Stomach smooth muscle (tissue), 2 donors: Measurements from ENCODE around the gene SMIM20.

Experiments
- H3K27ac ChIP-seq: one replicate; pipeline ENCODE4 v1.7.0; 2013; ENCODE audit warnings: mild to moderate bottlenecking, low read length, inconsistent platforms
- H3K27me3 ChIP-seq, 2 donors: one replicate each; pipeline ENCODE4 v1.7.0; 2013; ENCODE audit warnings: low read length in 2 of 2; ENCODE audit not compliant: insufficient read depth in 2 of 2, control insufficient read depth in 1 of 2
- H3K36me3 ChIP-seq, 2 donors: one replicate each; pipeline ENCODE4 v1.7.0; 2013; ENCODE audit warnings: low read length in 2 of 2; ENCODE audit not compliant: control insufficient read depth in 2 of 2, insufficient read depth in 2 of 2
- H3K4me1 ChIP-seq: one replicate; pipeline ENCODE4 v1.7.0; 2013; ENCODE audit warnings: low read length; ENCODE audit not compliant: control insufficient read depth, insufficient read depth
- H3K4me3 ChIP-seq, 2 donors: one replicate each; pipeline ENCODE4 v1.7.0; 2013; ENCODE audit warnings: low read length in 2 of 2
- H3K9ac ChIP-seq, 2 donors: one replicate each; pipeline ENCODE4 v1.7.0; 2013; ENCODE audit warnings: low read length in 2 of 2, mild to moderate bottlenecking in 1 of 2
- H3K9me3 ChIP-seq, 2 donors: one replicate each; pipeline ENCODE4 v1.7.0; 2013; ENCODE audit warnings: low read length in 2 of 2; ENCODE audit not compliant: control insufficient read depth in 2 of 2
- donor health status: healthy.
- donor health status: Pancreatic carcinoma.

The SMIM20 gene

GRCh38 chr4:25879091-25879584 lies 34.9 kb upstream of the SMIM20 start:
- no peak overlapping the region for H3K9ac ChIP-seq
- H3K9me3 ChIP-seq, result no peaks in the 10 kb centered on the region
- no peaks in the 10 kb centered on the region for H3K4me1 ChIP-seq
- H3K36me3 ChIP-seq, result no peaks in the 10 kb centered on the region
- H3K27ac ChIP-seq, result no peak overlapping the region
- H3K4me3 ChIP-seq, result no peak overlapping the region
- H3K27me3 ChIP-seq, result no peaks in the 10 kb centered on the region

GRCh38 chr4:25879587-25879986 lies 34.4 kb upstream of the SMIM20 start:
- H3K27ac ChIP-seq, result no peak overlapping the region

DNA sequence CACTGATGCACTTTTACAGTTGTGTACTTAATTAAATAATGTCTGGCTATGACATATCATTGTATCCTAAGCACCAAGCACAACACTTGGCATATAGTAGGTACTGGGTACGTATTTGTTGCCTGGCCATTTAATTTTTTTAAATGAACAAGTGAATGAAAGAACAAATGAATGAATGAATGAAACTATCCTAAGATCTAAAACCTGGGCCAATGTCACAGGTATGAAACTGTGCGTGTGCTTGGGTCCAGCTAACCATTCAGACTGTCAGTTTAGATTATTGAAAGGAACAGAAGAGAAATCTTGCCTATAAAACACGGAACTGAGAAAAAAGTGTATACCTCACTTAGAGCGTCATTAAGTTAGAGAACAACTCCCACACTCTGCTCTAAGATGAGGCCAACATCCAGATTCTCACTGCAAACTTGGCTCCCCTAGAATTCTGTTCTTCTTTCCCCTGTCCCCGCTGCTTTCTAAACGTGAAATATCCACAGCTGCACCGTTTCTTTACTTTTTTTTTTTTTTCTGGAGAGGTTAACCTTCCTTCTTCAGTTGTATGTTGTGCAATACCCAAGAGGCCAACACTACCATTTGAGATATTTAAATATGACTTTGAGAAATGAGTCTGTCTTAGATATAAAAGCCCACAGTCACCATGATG lies 33.9 kb upstream of the SMIM20 start:
- H3K9me3 ChIP-seq, result no peaks in the 10 kb centered on the region
- H3K36me3 ChIP-seq, result no peaks in the 10 kb centered on the region
- no peaks in the 10 kb centered on the region for H3K27me3 ChIP-seq
- no peak overlapping the region for H3K4me3 ChIP-seq
- H3K9ac ChIP-seq, result no peak overlapping the region
- H3K4me1 ChIP-seq, result no peaks in the 10 kb centered on the region
- H3K27ac ChIP-seq, result no peak overlapping the region

More at GRCh38 chr4:25879587-25879986, 34.4 kb upstream of the SMIM20 start:
- Histone ChIP-seq H3K9me3 (no peaks in the 10 kb centered on the region), H3K27me3 (no peaks in the 10 kb centered on the region), H3K4me3 (no peak overlapping the region), H3K36me3 (no peaks in the 10 kb centered on the region), H3K9ac (no peak overlapping the region), H3K4me1 (no peaks in the 10 kb centered on the region)

DNA sequence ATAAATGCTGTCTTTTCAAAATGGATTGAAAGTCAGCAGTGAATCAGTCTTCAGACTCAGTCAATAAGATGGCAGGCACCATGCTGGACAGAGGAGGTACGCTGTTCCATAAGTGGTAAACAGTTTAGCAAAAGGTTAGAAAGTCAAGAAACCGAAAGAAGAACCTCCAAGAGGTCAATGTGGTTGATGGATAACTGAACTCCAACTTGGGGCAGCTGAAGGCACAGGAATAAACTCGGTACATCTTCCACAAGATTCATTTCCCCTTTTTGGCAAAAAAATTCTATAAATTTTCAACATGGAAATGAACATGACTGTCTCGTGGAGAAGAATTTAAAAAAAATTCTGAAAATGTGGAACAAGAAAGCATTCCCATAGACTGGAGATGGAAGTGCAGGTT lies 32.8 kb upstream of the SMIM20 start:
- no peaks in the 10 kb centered on the region for H3K4me1 ChIP-seq

GRCh38 chr4:25882226-25882625 lies 31.8 kb upstream of the SMIM20 start:
- Histone ChIP-seq H3K4me3 (no peak overlapping the region), H3K27ac (no peak overlapping the region), H3K9ac (no peak overlapping the region), H3K36me3 (no peaks in the 10 kb centered on the region), H3K9me3 (no peaks in the 10 kb centered on the region), H3K27me3 (no peaks in the 10 kb centered on the region), H3K4me1 (no peaks in the 10 kb centered on the region)

More for the DNA sequence above, 32.8 kb upstream of the SMIM20 start:
- Histone ChIP-seq H3K9ac (no peak overlapping the region), H3K27ac (no peak overlapping the region), H3K36me3 (no peaks in the 10 kb centered on the region), H3K27me3 (no peaks in the 10 kb centered on the region), H3K4me3 (no peak overlapping the region), H3K9me3 (no peaks in the 10 kb centered on the region)

GRCh38 chr4:25883565-25883964 lies 30.5 kb upstream of the SMIM20 start:
- Histone ChIP-seq H3K27ac (no peak overlapping the region), H3K9ac (no peak overlapping the region), H3K9me3 (no peaks in the 10 kb centered on the region), H3K4me3 (no peak overlapping the region), H3K36me3 (no peaks in the 10 kb centered on the region), H3K27me3 (no peaks in the 10 kb centered on the region), H3K4me1 (no peaks in the 10 kb centered on the region)

- Histone ChIP-seq H3K9ac (no peak overlapping the region), H3K27me3 (no peaks in the 10 kb centered on the region), H3K27ac (no peak overlapping the region), H3K9me3 (no peaks in the 10 kb centered on the region), H3K4me1 (no peaks in the 10 kb centered on the region), H3K4me3 (no peak overlapping the region), H3K36me3 (no peaks in the 10 kb centered on the region)
Observed at GRCh38 chr4:25884031-25884782, 29.8 kb upstream of the SMIM20 start.

GRCh38 chr4:25888781-25889180 lies 25.2 kb upstream of the SMIM20 start:
- H3K4me3 ChIP-seq, result no peak overlapping the region
- no peaks in the 10 kb centered on the region for H3K4me1 ChIP-seq
- H3K27ac ChIP-seq, result no peak overlapping the region
- H3K27me3 ChIP-seq, result no peaks in the 10 kb centered on the region
- no peaks in the 10 kb centered on the region for H3K9me3 ChIP-seq
- H3K9ac ChIP-seq, result no peak overlapping the region
- H3K36me3 ChIP-seq, result no peaks in the 10 kb centered on the region

DNA sequence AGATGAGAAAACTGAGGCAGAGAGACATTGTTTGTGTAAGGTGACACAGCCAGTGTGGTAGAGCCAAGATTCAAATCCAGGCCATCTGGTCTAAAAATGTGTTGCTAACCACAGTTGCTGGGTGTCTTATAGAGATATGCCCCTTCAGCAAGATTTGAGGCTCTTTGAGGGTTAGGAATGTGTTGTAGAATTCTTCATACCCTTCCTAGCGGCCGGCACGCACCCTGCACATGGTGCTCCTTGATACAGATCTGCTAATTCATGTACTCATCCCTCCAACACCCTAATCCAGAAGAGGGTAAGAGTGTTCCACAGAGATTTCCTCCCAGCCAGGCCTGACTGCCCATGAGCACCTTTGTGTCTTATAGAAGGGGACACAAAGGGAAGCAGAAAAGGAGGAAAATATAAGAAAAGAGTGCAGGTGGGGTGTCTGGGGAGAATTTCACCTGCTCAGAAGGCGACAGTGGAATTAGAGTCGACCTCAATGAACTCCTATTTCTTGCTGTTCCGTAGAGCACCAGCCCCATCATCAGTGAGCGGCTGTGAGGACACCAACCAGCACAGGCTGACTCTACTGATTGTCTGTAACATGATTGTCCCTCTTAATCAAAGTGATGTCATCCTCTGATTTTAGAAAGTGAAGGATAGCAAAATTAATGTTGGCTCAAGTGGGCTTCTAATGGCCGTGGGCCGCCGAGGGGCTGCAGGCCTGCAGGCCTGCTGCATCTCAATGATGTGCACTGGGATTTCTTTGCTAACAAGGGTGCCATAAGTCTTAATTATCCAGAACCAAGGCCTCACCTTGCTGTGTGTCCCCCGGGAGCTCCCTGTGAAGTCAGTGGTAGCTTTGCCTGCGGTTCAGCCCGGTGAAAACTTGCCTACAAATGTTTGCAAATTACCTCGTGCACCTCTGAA lies 24.2 kb upstream of the SMIM20 start:
- no peak overlapping the region for H3K27ac ChIP-seq
- H3K9me3 ChIP-seq, result no peaks in the 10 kb centered on the region
- H3K4me1 ChIP-seq, result no peaks in the 10 kb centered on the region
- no peaks in the 10 kb centered on the region for H3K36me3 ChIP-seq
- no peak overlapping the region for H3K4me3 ChIP-seq
- H3K9ac ChIP-seq, result no peak overlapping the region
- H3K27me3 ChIP-seq, result no peaks in the 10 kb centered on the region

GRCh38 chr4:25890571-25891485 lies 23.2 kb upstream of the SMIM20 start:
- H3K4me3 ChIP-seq, result no peak overlapping the region
- no peaks in the 10 kb centered on the region for H3K9me3 ChIP-seq
- H3K4me1 ChIP-seq, result no peaks in the 10 kb centered on the region
- H3K9ac ChIP-seq, result no peak overlapping the region
- no peak overlapping the region for H3K27ac ChIP-seq
- no peaks in the 10 kb centered on the region for H3K27me3 ChIP-seq
- no peaks in the 10 kb centered on the region for H3K36me3 ChIP-seq
